GM12801 (cell line): ENCODE data around the gene STK32C.

Experiments used
- TF ChIP-seq, protein P1 (sequence below): IDR thresholded peaks from one replicate; pipeline ENCODE4 v1.5.1; 2011; ENCODE audit warnings: control low read depth; ENCODE audit not compliant: insufficient read length; ENCODE audit errors: extremely low read depth

Gene STK32C

DNA sequence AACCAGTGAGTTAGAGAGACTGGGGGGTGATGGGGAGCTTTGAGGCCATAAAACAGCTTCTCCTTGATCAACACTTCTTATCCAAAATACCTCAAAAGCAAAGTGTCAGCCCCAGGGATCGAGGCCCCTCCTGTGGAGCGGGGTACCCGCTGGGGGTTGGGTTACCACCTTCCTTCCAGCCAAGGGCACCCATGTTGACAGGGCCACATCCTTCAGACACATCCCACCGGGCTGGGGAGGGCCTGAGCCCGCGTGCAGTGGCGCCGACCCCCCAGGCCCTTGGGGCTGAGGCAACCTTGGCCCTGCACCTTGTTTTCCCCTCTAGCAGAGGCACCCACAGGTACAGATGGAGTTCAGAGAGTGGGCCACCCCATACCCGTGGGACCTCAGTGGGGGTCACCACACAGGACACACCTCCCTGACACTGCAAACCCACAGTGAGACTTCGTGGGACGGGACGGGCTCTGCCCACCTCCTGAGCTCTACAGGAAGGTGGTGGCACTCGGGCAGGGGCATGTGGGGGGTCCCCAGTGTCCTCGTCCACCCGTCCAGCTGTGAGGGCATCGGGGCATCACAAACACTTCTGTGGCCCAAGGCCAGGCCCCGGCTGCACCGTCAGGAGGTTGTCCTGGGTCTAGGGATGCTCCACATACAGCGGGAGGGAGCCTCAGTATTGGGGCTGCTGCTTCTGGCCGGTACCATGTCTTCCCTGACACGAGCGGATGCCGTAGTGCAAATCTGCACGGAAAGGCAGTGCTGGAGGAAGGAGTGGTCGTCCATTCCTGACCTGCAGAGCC is 110.3 kb downstream of the STK32C start:
- TF ChIP-seq, protein P1, sequence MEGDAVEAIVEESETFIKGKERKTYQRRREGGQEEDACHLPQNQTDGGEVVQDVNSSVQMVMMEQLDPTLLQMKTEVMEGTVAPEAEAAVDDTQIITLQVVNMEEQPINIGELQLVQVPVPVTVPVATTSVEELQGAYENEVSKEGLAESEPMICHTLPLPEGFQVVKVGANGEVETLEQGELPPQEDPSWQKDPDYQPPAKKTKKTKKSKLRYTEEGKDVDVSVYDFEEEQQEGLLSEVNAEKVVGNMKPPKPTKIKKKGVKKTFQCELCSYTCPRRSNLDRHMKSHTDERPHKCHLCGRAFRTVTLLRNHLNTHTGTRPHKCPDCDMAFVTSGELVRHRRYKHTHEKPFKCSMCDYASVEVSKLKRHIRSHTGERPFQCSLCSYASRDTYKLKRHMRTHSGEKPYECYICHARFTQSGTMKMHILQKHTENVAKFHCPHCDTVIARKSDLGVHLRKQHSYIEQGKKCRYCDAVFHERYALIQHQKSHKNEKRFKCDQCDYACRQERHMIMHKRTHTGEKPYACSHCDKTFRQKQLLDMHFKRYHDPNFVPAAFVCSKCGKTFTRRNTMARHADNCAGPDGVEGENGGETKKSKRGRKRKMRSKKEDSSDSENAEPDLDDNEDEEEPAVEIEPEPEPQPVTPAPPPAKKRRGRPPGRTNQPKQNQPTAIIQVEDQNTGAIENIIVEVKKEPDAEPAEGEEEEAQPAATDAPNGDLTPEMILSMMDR = no peak

- TF ChIP-seq, protein P1 = no peak
These were observed 111.3 kb downstream of the STK32C start for GRCh38 chr10:132196178-132197113.

- TF ChIP-seq, protein P1 = no peak
These were observed 112.2 kb downstream of the STK32C start for GRCh38 chr10:132195366-132196075.

DNA sequence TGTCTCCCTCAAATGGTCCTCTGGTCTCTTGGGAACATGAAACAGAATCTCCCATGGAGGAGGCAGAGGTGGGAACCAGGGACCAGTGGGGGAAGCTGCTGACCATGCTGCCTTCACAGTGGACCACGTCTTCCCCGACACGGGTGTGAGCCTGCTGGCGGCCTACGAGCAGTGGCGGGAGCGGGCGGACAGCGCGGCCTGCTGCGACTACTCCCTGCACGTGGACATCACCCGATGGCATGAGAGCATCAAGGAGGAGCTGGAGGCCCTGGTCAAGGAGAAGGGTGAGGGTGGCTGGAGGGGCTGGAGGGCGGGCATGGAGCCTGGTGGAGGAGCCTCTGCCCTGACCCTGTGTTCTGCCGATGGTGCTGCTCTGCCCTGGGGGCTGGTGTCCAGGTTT is 113.0 kb downstream of the STK32C start:
- TF ChIP-seq, protein P1 = no peak

- TF ChIP-seq, protein P1 = no peak
These were observed 113.7 kb downstream of the STK32C start for GRCh38 chr10:132193907-132194552.

DNA sequence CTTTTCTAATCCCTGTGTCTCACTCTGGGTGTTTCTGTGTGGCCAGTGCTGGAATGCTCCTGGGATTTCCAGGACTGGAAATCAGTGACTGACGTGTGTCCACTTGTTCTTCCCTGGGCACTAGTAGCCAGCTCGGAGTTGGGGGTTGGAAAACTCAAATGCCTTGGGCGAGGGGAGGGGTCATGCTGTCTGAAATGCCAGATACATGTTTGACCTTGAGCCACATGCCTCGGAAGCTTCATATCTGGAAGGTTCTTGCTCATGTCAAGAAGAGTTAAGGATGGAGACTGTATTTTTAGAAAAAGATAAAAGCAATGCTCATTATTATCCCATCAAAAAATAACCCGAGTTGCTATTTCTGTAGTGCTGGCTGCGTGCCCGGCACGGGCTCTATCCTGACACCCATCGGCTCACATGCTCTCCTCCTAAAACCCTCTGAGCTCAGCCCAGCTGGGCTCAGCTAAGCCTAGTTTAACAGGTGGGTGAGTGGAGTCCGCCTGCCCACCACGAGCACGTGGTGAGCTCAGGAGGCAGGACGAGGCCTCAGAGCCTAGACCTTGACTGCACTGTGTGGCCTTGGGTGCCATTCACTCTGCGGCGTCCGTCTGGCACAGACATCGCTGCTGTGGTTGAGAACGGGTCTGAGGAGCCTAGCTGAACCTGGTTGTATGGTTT is 114.6 kb downstream of the STK32C start:
- TF ChIP-seq, protein P1 = no peak
